H1 (cell line): ENCODE data around the gene TLE1. TPM values are rescaled to one million over a fixed set of nuclear protein-coding genes. Genes with fewer than 3 reads are reported as not detected.

Experiments used
- CTCF ChIA-PET: fragments of 300-600 bp; sonication (Branson Sonifier 250); formaldehyde crosslinking; loops from one replicate; lab custom pipeline; 2021; ENCODE audit not compliant: partially characterized antibody; lab: Charles Lee
- POLR2A ChIA-PET: fragments of 300-600 bp; sonication (Branson Sonifier 250); formaldehyde crosslinking; loops from one replicate; lab custom pipeline; 2021; ENCODE audit warnings: inconsistent platforms; ENCODE audit not compliant: partially characterized antibody; lab: Charles Lee
- DNase-seq, 2 experiments: peaks; one replicate each; pipeline versions ENCODE4 v3.0.0 to v3.0.0-alpha.2; 2010 to 2022; ENCODE audit warnings: low spot score in 2 of 2, low read depth in 1 of 2, mixed read lengths in 1 of 2
- FAIRE-seq: peaks from 2 replicates; lab custom pipeline; 2011; peaks lifted over from hg19 to GRCh38; lab: Jason Lieb, UNC
- H2AFZ ChIP-seq: 2 replicates; pipeline ENCODE4 v1.8.1; 2012; ENCODE audit warnings: low read length, inconsistent platforms
- H2AK5ac ChIP-seq: 2 replicates; pipeline ENCODE4 v1.6.1; 2013; ENCODE audit warnings: low read depth, low read length
- H2BK120ac ChIP-seq: replicated peaks from 2 replicates; pipeline ENCODE3; 2013; ENCODE audit warnings: low read depth, low read length, inconsistent platforms
- H2BK12ac ChIP-seq: 2 replicates; pipeline ENCODE4 v1.6.1; 2013; ENCODE audit warnings: low read depth, low read length
- H2BK15ac ChIP-seq: 2 replicates; pipeline ENCODE4 v1.6.1; 2013; ENCODE audit warnings: low read length
- H2BK20ac ChIP-seq: 2 replicates; pipeline ENCODE4 v1.6.1; 2013; ENCODE audit warnings: low read length
- H2BK5ac ChIP-seq: 2 replicates; pipeline ENCODE4 v1.6.1; 2013; ENCODE audit warnings: low read depth, low read length
- H3K14ac ChIP-seq: 2 replicates; pipeline ENCODE4 v1.6.1; 2013; ENCODE audit warnings: inconsistent platforms; ENCODE audit not compliant: insufficient read length
- H3K18ac ChIP-seq: 2 replicates; pipeline ENCODE4 v1.6.1; 2013; ENCODE audit warnings: low read length; ENCODE audit errors: extremely low read depth
- H3K23ac ChIP-seq: 2 replicates; pipeline ENCODE4 v1.6.1; 2013; ENCODE audit warnings: inconsistent platforms; ENCODE audit not compliant: insufficient read length
- H3K23me2 ChIP-seq: 2 replicates; pipeline ENCODE4 v1.6.1; 2013; ENCODE audit warnings: low read depth, low read length
- H3K27ac ChIP-seq: 2 replicates; pipeline ENCODE4 v1.6.1; 2011; ENCODE audit warnings: low read depth, low read length, inconsistent platforms
- H3K27me3 ChIP-seq, 4 experiments: replicated peaks in 1 of 4; 1 replicate in 1 of 4; 2 replicates in 3 of 4; pipeline versions ENCODE4 v1.6.1 to v1.8.1; 2011 to 2013; ENCODE audit warnings: low read length in 3 of 4, mild to moderate bottlenecking in 3 of 4, inconsistent platforms in 2 of 4, mixed read lengths in 2 of 4, moderate library complexity in 1 of 4; ENCODE audit not compliant: control insufficient read depth in 3 of 4, insufficient read depth in 3 of 4; ENCODE audit errors: extremely low read depth in 1 of 4
- H3K36me3 ChIP-seq, 4 experiments: 2 replicates each; pipeline versions ENCODE4 v1.6.1 to v1.8.1; 2011 to 2013; ENCODE audit warnings: mild to moderate bottlenecking in 4 of 4, low read length in 3 of 4, moderate library complexity in 2 of 4, control low read depth in 1 of 4, inconsistent platforms in 1 of 4; ENCODE audit not compliant: insufficient read depth in 4 of 4, control insufficient read depth in 2 of 4
- H3K4ac ChIP-seq: replicated peaks from 2 replicates; pipeline ENCODE3; 2013; ENCODE audit warnings: low read length, low read depth, mixed read lengths, inconsistent platforms; ENCODE audit not compliant: insufficient read length
- H3K4me1 ChIP-seq, 4 experiments: replicated peaks in 1 of 4; 1 replicate in 1 of 4; 2 replicates in 3 of 4; pipeline versions ENCODE4 v1.6.1 to v1.8.1; 2011 to 2013; ENCODE audit warnings: low read length in 3 of 4, inconsistent platforms in 2 of 4, mixed read lengths in 1 of 4; ENCODE audit not compliant: insufficient read depth in 4 of 4, control insufficient read depth in 3 of 4
- H3K4me2 ChIP-seq, 2 experiments: 2 replicates each; pipeline versions ENCODE4 v1.6.1 to v1.8.1; 2011 to 2013; ENCODE audit warnings: low read depth in 2 of 2, low read length in 2 of 2, control low read depth in 1 of 2, inconsistent platforms in 1 of 2, mild to moderate bottlenecking in 1 of 2; ENCODE audit not compliant: insufficient read depth in 1 of 2
- H3K4me3 ChIP-seq, 4 experiments: fragments of 200-600, 300-600 bp in 1 of 4; sonication (generic), shearing (Covaris generic), sonication (Bioruptor Twin) in 1 of 4; 2 replicates each; pipeline versions ENCODE4 v1.5.1 to v1.8.1; 2011 to 2016; ENCODE audit warnings: low read length in 4 of 4, low read depth in 3 of 4, control low read depth in 2 of 4, inconsistent platforms in 2 of 4, mild to moderate bottlenecking in 2 of 4, mixed read lengths in 1 of 4, moderate library complexity in 1 of 4; ENCODE audit not compliant: insufficient read depth in 2 of 4; ENCODE audit errors: extremely low read depth in 1 of 4
- H3K56ac ChIP-seq: replicated peaks from 2 replicates; pipeline ENCODE3; 2013; ENCODE audit warnings: low read depth, mild to moderate bottlenecking, mixed read lengths, low read length, inconsistent platforms; ENCODE audit not compliant: insufficient read length
- H3K79me1 ChIP-seq: 2 replicates; pipeline ENCODE4 v1.6.1; 2013; ENCODE audit warnings: low read depth, low read length, control low read depth
- H3K79me2 ChIP-seq, 2 experiments: 2 replicates each; pipeline versions ENCODE4 v1.6.1 to v1.8.1; 2012 to 2013; ENCODE audit warnings: low read length in 2 of 2, mild to moderate bottlenecking in 2 of 2, inconsistent platforms in 1 of 2; ENCODE audit not compliant: insufficient read depth in 2 of 2, control insufficient read depth in 1 of 2
- H3K9ac ChIP-seq, 4 experiments: replicated peaks in 1 of 4; 1 replicate in 1 of 4; 2 replicates in 3 of 4; pipeline versions ENCODE4 v1.6.1 to v1.8.1; 2011 to 2013; ENCODE audit warnings: low read depth in 3 of 4, low read length in 3 of 4, control low read depth in 2 of 4, mild to moderate bottlenecking in 2 of 4, moderate library complexity in 2 of 4, inconsistent platforms in 1 of 4; ENCODE audit errors: extremely low read depth in 1 of 4
- H3K9me3 ChIP-seq, 2 experiments: 2 replicates each; pipeline versions ENCODE4 v1.6.1 to v1.8.1; 2012 to 2013; ENCODE audit warnings: mild to moderate bottlenecking in 2 of 2, moderate library complexity in 2 of 2, control low read depth in 1 of 2, inconsistent platforms in 1 of 2, low read depth in 1 of 2, low read length in 1 of 2, mixed read lengths in 1 of 2; ENCODE audit not compliant: insufficient read depth in 2 of 2
- H4K20me1 ChIP-seq, 2 experiments: replicated peaks in 1 of 2; 2 replicates each; pipeline versions ENCODE3 to v1.8.1; 2011 to 2013; ENCODE audit warnings: inconsistent platforms in 2 of 2, low read length in 2 of 2, mild to moderate bottlenecking in 1 of 2; ENCODE audit not compliant: insufficient read depth in 2 of 2, control insufficient read depth in 1 of 2
- H4K5ac ChIP-seq: 2 replicates; pipeline ENCODE4 v1.6.1; 2013; ENCODE audit warnings: low read length, low read depth, mixed read lengths, inconsistent platforms; ENCODE audit not compliant: insufficient read length
- H4K8ac ChIP-seq: 2 replicates; pipeline ENCODE4 v1.8.0; 2013; ENCODE audit warnings: mild to moderate bottlenecking, moderate library complexity, low read length, inconsistent platforms; ENCODE audit not compliant: insufficient read depth; ENCODE audit errors: extremely low read depth
- H4K91ac ChIP-seq: replicated peaks from 2 replicates; pipeline ENCODE3; 2013; ENCODE audit warnings: low read length, mixed read lengths, inconsistent platforms; ENCODE audit not compliant: insufficient read length
- BRCA1 ChIP-seq: IDR thresholded peaks from 2 replicates; pipeline ENCODE4 v1.6.1; 2012; ENCODE audit warnings: low read depth, low read length, improper control_type of control experiment
- JUN ChIP-seq: IDR thresholded peaks from 2 replicates; pipeline ENCODE4 v1.6.1; 2011; ENCODE audit warnings: low read depth, mild to moderate bottlenecking, improper control_type of control experiment, low read length
- JUND ChIP-seq: IDR thresholded peaks from 2 replicates; pipeline ENCODE4 v1.6.1; 2011; ENCODE audit warnings: mild to moderate bottlenecking, improper control_type of control experiment, low read length
- POU5F1 ChIP-seq: IDR thresholded peaks from 2 replicates; pipeline ENCODE4 v1.6.1; 2011; ENCODE audit warnings: low read depth, mild to moderate bottlenecking, low read length, moderate library complexity
- RNF2 ChIP-seq: fragments of 200-900, 300-1000 bp; sonication (generic); IDR thresholded peaks from 2 replicates; pipeline ENCODE4 v1.7.1; 2016; ENCODE audit warnings: borderline replicate concordance, low read depth, mild to moderate bottlenecking, antibody characterized with exemption, low read length; ENCODE audit not compliant: poor library complexity, severe bottlenecking; ENCODE audit errors: missing control alignments
- SIN3A ChIP-seq, 2 experiments: IDR thresholded peaks in 1 of 2; conservative IDR thresholded peaks in 1 of 2; 2 replicates each; pipeline ENCODE4 v1.6.1; 2011 to 2012; ENCODE audit warnings: low read length in 2 of 2, improper control_type of control experiment in 1 of 2, low read depth in 1 of 2, mild to moderate bottlenecking in 1 of 2
- SP1 ChIP-seq: IDR thresholded peaks from 2 replicates; pipeline ENCODE4 v1.6.1; 2011; ENCODE audit warnings: low read depth, low read length
- WGBS, 2 experiments: shearing (Covaris generic) in 1 of 2; methylation state at CpG; one replicate each; pipeline versions ENCODE4 v1.1.6 to v1.1.7; 2013 to 2015; ENCODE audit warnings: low lambda C conversion rate in 2 of 2, mixed read lengths in 2 of 2, inconsistent platforms in 1 of 2, low coverage in 1 of 2, missing lambda C conversion rate in 1 of 2; ENCODE audit not compliant: insufficient replicate concordance in 2 of 2, insufficient coverage in 1 of 2, insufficient read length in 1 of 2; ENCODE audit errors: extremely low coverage in 1 of 2, missing lambda C conversion rate in 1 of 2; 5-methylcytosine and 5-hydroxymethylcytosine counted together
- polyA plus RNA-seq, 7 experiments: library from polyadenylated mRNA; depleted of rRNA in 3 of 7; stranded (reverse) in 5 of 7; unstranded in 2 of 7; fragments of >200 nt in 5 of 7; fragments of 200-250 nt in 2 of 7; gene quantifications; 1 replicate in 5 of 7; 2 replicates in 1 of 7; 4 replicates in 1 of 7; pipeline versions ENCODE4 v1.2.1 to v1.2.3, GENCODE V29; 2011 to 2013; ENCODE audit warnings: missing spikeins in 2 of 7, mixed read lengths in 2 of 7
- total RNA-seq: library from RNA; stranded (reverse); fragmentation: NEBNext Ultra II Directional; extraction: Animal tissue kit (Norgen Biotek cat#: 25700); gene quantifications from 2 replicates; pipeline ENCODE4 v1.2.1, GENCODE V29; 2021
- TF ChIP-seq, protein P1 (sequence below): IDR thresholded peaks from 2 replicates; pipeline ENCODE4 v1.6.1; 2011; ENCODE audit warnings: low read depth, mild to moderate bottlenecking, low read length; ENCODE audit not compliant: insufficient read depth
- TF ChIP-seq, protein P2 (sequence below): IDR thresholded peaks from 2 replicates; pipeline ENCODE4 v1.6.1; 2012; ENCODE audit warnings: low read length, inconsistent platforms

TLE1 gene
- total and polyA plus RNA-seq, 2 of the 8 experiments (the other 6 are each of a cell fraction or from before 2014, with no cell fraction given): 81.8 to 91.6 TPM

DNA sequence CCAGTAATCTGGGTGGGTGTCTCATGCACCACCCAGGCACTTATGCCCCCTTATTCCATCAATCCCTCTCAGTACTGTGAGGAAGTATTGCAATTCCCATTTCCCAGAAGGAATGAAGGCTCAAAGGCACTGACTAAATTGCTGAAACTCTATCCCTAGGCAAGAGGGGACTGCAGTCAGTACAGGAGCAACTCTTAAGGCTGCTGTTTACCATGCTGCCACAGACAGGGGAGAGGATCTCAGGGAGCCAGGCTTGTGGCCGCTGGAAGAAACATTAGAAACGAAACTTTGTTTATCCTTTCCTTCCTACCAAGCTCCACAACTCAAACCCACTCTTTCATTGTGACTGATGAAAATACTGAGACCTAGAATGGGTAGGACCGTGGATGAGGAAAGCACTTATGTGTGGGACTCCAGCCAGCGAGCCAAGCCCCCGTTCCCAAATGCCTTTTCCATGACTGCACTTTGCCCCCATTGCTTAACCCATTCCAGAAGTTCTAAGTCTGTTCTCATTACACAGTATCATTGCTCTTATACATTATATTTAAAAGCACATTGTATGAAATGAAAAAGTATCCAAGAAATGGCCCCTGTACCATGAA, 54.3 kb downstream of the TLE1 start:
- Histone ChIP-seq H3K27me3 (no peaks in the 10 kb centered on the region), H3K27ac (no peak overlapping the region), H3K4me2 (no peak overlapping the region)
- TF ChIP-seq POU5F1 (no peak), SP1 (no peak), RNF2 (no peak), JUND (no peak), BRCA1 (no peak), SIN3A (conservative IDR thresholded peaks at IDR 0.05 in 1 of 2, IDR thresholded peaks at IDR 0.05 in 1 of 2; ENCODE audit: low read depth in 1 of 2, low read length in 2 of 2) (no peak), JUN (no peak)
- TF ChIP-seq, protein P1, sequence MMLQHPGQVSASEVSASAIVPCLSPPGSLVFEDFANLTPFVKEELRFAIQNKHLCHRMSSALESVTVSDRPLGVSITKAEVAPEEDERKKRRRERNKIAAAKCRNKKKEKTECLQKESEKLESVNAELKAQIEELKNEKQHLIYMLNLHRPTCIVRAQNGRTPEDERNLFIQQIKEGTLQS: no peak
- TF ChIP-seq, protein P2, sequence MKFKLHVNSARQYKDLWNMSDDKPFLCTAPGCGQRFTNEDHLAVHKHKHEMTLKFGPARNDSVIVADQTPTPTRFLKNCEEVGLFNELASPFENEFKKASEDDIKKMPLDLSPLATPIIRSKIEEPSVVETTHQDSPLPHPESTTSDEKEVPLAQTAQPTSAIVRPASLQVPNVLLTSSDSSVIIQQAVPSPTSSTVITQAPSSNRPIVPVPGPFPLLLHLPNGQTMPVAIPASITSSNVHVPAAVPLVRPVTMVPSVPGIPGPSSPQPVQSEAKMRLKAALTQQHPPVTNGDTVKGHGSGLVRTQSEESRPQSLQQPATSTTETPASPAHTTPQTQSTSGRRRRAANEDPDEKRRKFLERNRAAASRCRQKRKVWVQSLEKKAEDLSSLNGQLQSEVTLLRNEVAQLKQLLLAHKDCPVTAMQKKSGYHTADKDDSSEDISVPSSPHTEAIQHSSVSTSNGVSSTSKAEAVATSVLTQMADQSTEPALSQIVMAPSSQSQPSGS: no peak

More for the DNA sequence above, 54.3 kb downstream of the TLE1 start:
- CTCF ChIA-PET: interaction anchor here (1.2 to 1.3 kb wide), 2 partner anchors 17 to 40 kb away, joined by 3 to 4 read pairs; no protein-coding TSS in a partner anchor
- H3K23ac ChIP-seq: no peak overlapping the region
- no peak overlapping the region for H4K8ac ChIP-seq
- no peak overlapping the region for H2BK20ac ChIP-seq
- 90% methylated on average over 5 of the region's 5 CpGs; no CpG with 5 or more reads in 1 of the 2 experiments for WGBS, 2 experiments
- H2BK120ac ChIP-seq: no peak overlapping the region
- peaks cover 0 to 55% of the 10 kb centered on the region in 2 experiments; a peak in 2 of 4 replicates for H3K79me2 ChIP-seq
- H3K23me2 ChIP-seq: no peaks in the 10 kb centered on the region
- H4K20me1 ChIP-seq: peaks cover 4 to 7% of the 10 kb centered on the region in 2 experiments
- H3K4me1 ChIP-seq: peaks cover 0 to 12% (median 3%) of the 10 kb centered on the region in 4 experiments; a peak in 4 of 7 replicates
- no peak overlapping the region for H3K18ac ChIP-seq
- no peak overlapping the region for H4K91ac ChIP-seq
- H3K4me3 ChIP-seq: no peak overlapping the region
- H2BK5ac ChIP-seq: no peak overlapping the region
- H2BK15ac ChIP-seq: no peak overlapping the region
- H3K79me1 ChIP-seq: peaks cover 5% of the 10 kb centered on the region
- POLR2A ChIA-PET: interaction anchor here (1.0 to 1.9 kb wide), 2 partner anchors 14 to 16 kb away, joined by 3 to 5 read pairs; no protein-coding TSS in a partner anchor
- H3K36me3 ChIP-seq: peaks cover 4 to 30% (median 11%) of the 10 kb centered on the region in 4 experiments; a peak in 7 of 8 replicates
- no peak overlapping the region for H3K14ac ChIP-seq
- no peak overlapping the region for H3K4ac ChIP-seq
- DNase-seq (no peak), FAIRE-seq (no peak)
- H2AK5ac ChIP-seq: no peak overlapping the region
- no peak overlapping the region for H4K5ac ChIP-seq
- peak overlapping the region in 1 of 4 experiments; percentile 18; a peak in 1 of 7 replicates for H3K9ac ChIP-seq
- no peak overlapping the region for H3K56ac ChIP-seq
- H3K9me3 ChIP-seq: no peaks in the 10 kb centered on the region
- no peak overlapping the region for H2AFZ ChIP-seq
- H2BK12ac ChIP-seq: no peak overlapping the region
